Measurements from ENCODE around the gene CBLB.
A peak's percentile ranks its signal among the peaks of the same experiment; 100 is the strongest.

CBLB gene

GRCh38 chr3:105704726-105705410 lies 163.9 kb downstream of the CBLB start:
- no peak for DNase-seq (ENCODE audit: low spot score)
- in situ Hi-C loops (cut with MboI; ENCODE audit: low pct_unique_long_range_greater_than_20kb, low sequenced_read_pairs, unreplicated experiment): no loop called here
- no peak for TF ChIP-seq CTCF (IDR thresholded peaks at IDR 0.05; ENCODE audit: extremely low read depth, insufficient read depth, missing control alignments)

- no peak for TF ChIP-seq CTCF (IDR thresholded peaks at IDR 0.05; ENCODE audit: extremely low read depth, insufficient read depth, missing control alignments)
- in situ Hi-C loops (cut with MboI; ENCODE audit: low pct_unique_long_range_greater_than_20kb, low sequenced_read_pairs, unreplicated experiment): no loop called here
- DNase-seq (ENCODE audit: low spot score): no peak
These were observed 168.2 kb downstream of the CBLB start for GRCh38 chr3:105700575-105700974.

GRCh38 chr3:105691633-105692032 lies 177.2 kb downstream of the CBLB start:
- DNase-seq (ENCODE audit: low spot score): no peak
- no peak for TF ChIP-seq CTCF (IDR thresholded peaks at IDR 0.05; ENCODE audit: extremely low read depth, insufficient read depth, missing control alignments)
- in situ Hi-C loops (cut with MboI; ENCODE audit: low pct_unique_long_range_greater_than_20kb, low sequenced_read_pairs, unreplicated experiment): loop anchor here (25.0 kb wide), 1 partner anchor 921 kb away; no protein-coding TSS in a partner anchor

- TF ChIP-seq CTCF (IDR thresholded peaks at IDR 0.05; ENCODE audit: extremely low read depth, insufficient read depth, missing control alignments): no peak
These were observed 177.8 kb downstream of the CBLB start for GRCh38 chr3:105691053-105691452.

GRCh38 chr3:105688821-105689220 lies 180.0 kb downstream of the CBLB start:
- no peak for DNase-seq (ENCODE audit: low spot score)
- TF ChIP-seq CTCF (IDR thresholded peaks at IDR 0.05; ENCODE audit: extremely low read depth, insufficient read depth, missing control alignments): no peak
- in situ Hi-C loops (cut with MboI; ENCODE audit: low pct_unique_long_range_greater_than_20kb, low sequenced_read_pairs, unreplicated experiment): loop anchor here (25.0 kb wide), 1 partner anchor 923 kb away; no protein-coding TSS in a partner anchor

More at GRCh38 chr3:105691053-105691452, 177.8 kb downstream of the CBLB start:
- in situ Hi-C loops (cut with MboI; ENCODE audit: low pct_unique_long_range_greater_than_20kb, low sequenced_read_pairs, unreplicated experiment): loop anchor here (25.0 kb wide), 1 partner anchor 921 kb away; no protein-coding TSS in a partner anchor
- DNase-seq (ENCODE audit: low spot score): no peak

GRCh38 chr3:105686278-105686897 lies 182.4 kb downstream of the CBLB start:
- TF ChIP-seq CTCF (IDR thresholded peaks at IDR 0.05; ENCODE audit: extremely low read depth, insufficient read depth, missing control alignments): peak; percentile 65
- in situ Hi-C loops (cut with MboI; ENCODE audit: low pct_unique_long_range_greater_than_20kb, low sequenced_read_pairs, unreplicated experiment): loop anchor here (25.0 kb wide), 1 partner anchor 926 kb away; no protein-coding TSS in a partner anchor
- DNase-seq (ENCODE audit: low spot score): peak; percentile 31
